NCI-H524 (cell line): ENCODE data around the gene RUSC1.
"Not testable (repeated sequence)": the region's sequence is repeated elsewhere in the genome, so short reads cannot be mapped to it uniquely, and the experiment has no call there.

Source experiments
- DNase-seq, 2 experiments: peaks; one replicate each; lab custom pipeline; 2025; lab: John Stamatoyannopoulos, UW

Gene RUSC1

DNA sequence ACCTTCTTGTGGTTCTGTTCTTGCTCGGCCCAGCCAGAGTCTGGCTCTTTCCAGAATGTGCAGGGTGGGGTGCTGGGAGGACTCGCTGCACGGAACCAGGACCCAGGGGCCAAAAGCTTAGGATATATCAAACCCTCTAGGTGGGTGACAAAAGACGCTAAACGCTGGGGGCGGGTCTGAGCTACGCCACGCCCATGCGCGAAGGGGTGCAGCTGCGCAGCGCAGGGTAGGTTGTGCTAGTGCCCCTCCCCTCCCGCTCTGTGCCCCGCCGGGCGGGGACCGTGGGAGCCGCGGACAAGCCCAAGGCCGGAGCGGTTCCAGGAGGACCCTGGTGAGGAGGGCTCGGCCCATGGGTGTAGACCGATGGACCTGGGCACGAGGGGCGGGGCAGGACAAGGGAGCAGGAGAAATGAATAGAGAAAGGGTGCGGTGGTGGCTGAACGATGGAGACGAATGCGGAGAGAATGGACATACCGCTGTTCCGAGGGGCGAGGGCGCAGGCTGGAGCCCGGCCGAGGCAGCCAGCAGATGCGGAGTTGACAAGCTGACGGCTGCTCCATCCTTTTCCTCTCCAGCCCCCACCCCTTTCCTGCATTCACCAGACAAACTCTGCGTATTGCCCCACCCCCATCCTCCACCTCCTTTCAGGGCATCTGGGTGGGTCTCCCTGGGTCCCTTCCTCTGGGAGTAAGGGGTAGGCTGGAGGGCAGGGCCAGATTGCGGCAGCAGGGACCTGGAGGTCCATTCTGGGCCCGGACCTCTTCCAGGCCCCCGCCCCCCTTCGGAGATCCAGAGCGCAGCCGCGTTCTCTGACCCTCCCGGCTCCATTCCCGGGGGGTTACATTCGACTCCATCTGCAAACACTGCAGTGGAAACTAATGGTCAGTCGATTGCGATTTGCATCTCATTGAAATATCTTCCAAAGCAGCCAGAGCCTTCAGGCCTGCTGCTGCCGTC, at the start of gene RUSC1:
Gene RUSC1 (plus strand): TSS at position 234 of the 957 bp plus-strand sequence. CDS start 880 bp downstream, outside the sequence.
- DNase-seq, result no peak

- DNase-seq, result peak in 1 of 2 experiments; percentile 51
These were observed 48.0 kb upstream of the RUSC1 start for GRCh38 chr1:155272466-155273342.

DNA sequence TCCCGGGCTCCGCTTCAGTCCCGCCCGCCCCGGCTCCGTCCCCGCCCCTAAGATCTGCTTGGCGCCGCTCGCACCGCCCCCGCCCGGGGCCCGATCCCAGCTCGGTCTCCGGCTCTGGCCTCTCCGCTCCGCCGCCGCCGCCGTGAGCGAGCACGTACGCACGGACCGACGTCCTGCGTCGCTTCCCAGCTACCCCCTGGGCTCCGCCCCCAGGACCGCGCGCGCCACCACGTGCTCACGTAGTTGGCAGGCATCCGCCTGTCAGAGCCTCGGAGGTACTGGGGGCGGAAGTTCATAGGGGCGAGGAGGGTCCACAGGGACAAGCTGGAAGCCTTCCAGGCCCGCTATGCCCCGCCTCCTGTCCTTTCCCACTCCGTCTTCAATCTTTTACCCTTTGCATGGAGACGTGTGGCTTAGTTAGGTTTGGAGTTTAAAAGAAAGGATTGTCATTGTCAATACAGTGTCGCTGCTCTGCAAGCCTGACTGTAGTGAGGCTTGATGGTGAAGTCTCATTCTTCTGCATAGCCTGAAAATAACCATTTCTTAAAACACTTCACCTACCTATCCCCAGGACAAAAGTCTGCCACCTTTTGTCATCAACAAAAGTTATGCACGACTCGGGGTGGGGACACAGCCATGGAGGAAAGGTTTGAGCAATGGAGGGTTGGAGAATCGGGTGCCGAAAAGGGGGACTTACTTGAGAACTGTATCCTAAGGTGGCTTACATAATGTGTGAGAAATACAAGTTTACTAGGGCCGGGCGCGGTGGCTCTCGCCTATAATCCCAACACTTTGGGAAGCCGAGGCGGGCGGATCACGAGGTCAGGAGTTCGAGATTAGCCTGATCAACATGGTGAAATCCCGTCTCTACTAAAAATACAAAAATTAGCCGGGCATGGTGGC, 47.1 kb upstream of the RUSC1 start, which contains the start of gene CLK2:
Gene CLK2 (minus strand): TSS at position 162 of the 903 bp plus-strand sequence. CDS start 2,527 bp downstream, outside the sequence.
- DNase-seq, result peak; percentile 92 to 95

- DNase-seq, result peak; percentile 88 to 97
These were observed 43.4 kb upstream of the RUSC1 start, which contains the start of gene HCN3 for GRCh38 chr1:155277070-155277901. TSS of gene HCN3 (plus strand) at chr1:155277463. CDS start at chr1:155277591, 128 bp downstream.

- DNase-seq, result peak; percentile 51 to 70
These were observed 42.6 kb upstream of the RUSC1 start for GRCh38 chr1:155277902-155278688.

- DNase-seq, result no peak
These were observed 42.0 kb upstream of the RUSC1 start for GRCh38 chr1:155278689-155279160.

DNA sequence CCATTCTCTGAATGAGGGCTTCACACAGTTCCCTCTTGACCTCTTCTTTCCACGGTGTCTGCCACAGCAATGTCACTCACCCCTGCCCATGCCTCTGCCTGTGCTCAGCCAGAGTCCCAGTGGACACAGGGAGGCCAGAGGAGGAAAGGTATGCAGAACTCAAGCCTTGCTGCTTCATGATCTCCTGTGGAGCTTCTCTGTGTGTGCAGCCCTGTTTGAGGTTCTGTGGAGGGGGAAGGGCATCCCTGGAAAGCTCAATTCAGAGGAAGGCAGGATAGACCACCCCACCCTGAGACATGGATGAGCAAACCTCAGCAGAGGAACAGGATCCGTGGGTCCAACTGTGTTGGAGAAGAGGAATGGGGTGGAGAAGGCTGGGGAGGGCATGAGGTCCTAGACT, 41.4 kb upstream of the RUSC1 start:
- DNase-seq, result no peak

DNA sequence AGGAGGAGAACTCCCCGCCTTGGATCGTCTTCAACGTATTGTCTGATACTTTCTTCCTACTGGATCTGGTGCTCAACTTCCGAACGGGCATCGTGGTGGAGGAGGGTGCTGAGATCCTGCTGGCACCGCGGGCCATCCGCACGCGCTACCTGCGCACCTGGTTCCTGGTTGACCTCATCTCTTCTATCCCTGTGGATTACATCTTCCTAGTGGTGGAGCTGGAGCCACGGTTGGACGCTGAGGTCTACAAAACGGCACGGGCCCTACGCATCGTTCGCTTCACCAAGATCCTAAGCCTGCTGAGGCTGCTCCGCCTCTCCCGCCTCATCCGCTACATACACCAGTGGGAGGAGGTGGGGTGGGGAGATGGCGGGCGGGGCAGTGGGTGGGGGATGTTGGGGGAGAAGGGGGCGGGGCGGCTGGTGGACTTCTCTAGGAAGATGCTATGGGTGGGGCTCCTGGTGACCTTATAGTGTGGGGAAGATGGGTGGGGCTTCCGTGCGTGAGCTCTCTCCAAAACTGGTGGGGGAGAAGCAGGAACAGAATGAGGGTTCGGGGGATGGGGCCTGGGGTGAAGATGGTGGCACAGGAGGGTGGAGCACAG, 38.1 kb upstream of the RUSC1 start:
- no peak for DNase-seq

DNA sequence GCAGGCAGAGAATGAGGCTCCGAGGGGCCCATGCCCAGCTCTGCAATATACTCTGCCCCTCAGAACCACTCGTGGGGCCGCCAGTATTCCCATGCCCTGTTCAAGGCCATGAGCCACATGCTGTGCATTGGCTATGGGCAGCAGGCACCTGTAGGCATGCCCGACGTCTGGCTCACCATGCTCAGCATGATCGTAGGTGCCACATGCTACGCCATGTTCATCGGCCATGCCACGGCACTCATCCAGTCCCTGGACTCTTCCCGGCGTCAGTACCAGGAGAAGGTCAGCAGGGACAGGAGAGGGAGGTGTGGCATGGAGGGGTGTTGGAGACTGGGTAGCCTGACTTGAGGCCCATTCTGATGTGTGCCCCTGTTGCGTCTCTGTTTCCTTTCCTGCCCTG, 36.2 kb upstream of the RUSC1 start:
- DNase-seq, result no peak

- DNase-seq, result no peak
These were observed 35.6 kb upstream of the RUSC1 start for GRCh38 chr1:155285063-155285462.

DNA sequence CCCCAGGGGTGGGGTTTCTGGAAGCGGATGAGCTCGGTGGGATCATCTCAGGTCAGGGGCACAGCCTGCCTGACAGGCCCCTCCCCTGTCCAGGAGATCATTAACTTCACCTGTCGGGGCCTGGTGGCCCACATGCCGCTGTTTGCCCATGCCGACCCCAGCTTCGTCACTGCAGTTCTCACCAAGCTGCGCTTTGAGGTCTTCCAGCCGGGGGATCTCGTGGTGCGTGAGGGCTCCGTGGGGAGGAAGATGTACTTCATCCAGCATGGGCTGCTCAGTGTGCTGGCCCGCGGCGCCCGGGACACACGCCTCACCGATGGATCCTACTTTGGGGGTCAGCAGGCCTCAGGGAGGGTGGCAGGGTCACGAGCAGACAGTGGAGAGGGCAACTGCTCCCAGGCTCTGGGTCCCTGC, 35.1 kb upstream of the RUSC1 start:
- no peak for DNase-seq

- no peak for DNase-seq
These were observed 34.1 kb upstream of the RUSC1 start for GRCh38 chr1:155286544-155286943.

- no peak for DNase-seq
These were observed 32.6 kb upstream of the RUSC1 start for GRCh38 chr1:155287987-155288543.

GRCh38 chr1:155291006-155291405, 29.7 kb upstream of the RUSC1 start:
- not testable (repeated sequence) for DNase-seq

DNA sequence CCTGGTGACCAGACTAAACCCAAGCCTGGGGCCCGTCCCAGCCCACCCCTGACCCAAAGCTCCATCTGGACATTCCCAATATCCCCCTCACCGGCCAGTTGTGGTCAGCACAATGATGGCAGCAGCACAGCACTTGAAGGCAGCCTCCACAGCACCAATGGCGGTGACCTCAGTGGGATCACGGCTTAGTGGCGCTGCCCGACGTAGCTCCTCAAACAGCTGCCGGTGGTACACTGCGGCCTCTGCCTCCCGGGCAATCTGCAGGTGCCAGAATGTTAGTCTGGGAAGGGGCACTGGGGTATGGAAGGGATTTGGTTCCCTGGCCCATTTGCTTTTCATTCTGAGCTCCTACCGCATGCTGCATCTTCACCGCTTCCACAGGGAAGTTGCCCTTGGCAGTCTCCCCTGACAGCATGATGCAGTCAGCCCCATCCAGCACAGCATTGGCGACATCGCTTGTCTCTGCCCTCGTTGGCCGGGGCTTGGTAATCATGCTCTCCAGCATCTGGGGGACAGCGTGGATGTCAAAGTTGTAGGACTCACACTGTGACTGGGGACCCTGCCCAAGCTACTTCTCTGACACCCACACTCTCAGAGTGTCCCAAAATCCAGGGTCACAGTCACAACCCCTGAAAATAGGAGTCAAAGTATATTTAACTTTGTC, 27.5 kb upstream of the RUSC1 start:
- DNase-seq, result no peak

- no peak for DNase-seq
These were observed 26.0 kb upstream of the RUSC1 start for GRCh38 chr1:155294520-155295182.

DNA sequence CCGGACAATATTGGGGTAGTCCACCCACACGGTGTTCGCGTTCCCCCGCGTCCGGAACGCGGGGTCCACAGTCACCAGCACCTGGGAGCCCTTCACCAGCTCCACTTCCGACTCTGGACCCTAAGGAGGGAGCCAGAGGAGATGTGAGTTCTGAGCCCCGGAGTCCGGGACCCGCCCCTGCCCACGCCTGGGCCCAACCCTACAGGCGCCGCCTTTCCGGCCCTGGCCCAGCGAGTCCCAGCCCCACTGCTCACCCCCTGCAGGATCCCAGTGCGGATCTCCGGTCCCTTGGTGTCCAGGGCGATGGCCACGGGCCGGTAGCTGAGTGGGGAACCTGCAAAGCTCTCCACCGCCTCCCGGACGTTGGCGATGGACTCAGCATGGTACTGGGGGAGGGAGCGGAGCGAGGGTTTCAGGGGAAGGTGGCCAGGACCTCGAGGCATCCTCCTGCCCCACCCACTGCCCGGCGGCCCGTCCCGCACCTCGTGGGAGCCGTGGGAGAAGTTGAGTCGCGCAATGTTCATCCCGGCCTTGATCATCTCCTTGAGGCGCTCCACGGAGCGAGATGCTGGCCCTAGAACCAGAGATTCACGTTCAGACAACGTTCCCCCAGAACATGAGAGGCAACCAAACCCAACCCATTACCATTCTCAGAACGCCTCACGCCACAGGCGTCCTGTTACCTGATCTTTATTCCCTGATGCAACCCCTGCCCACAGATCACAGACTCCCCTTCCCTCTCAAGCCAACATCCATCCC, 25.3 kb upstream of the RUSC1 start:
- no peak for DNase-seq
